Activated T-helper 17 cell treated with anti-CD3 and anti-CD28 coated beads, Interleukin-2, amount 50 U/mL, for 72 hours (primary cell): ENCODE results near the gene FOXB1. TPM values are rescaled to one million over a fixed set of nuclear protein-coding genes. Genes with fewer than 3 reads are reported as not detected.

Experiments
- ATAC-seq: fragments of 150-1000 bp; cut with Tn5 transposase; replicated peaks from 2 replicates; pipeline ENCODE4 v1.10.0; 2021; ENCODE audit warnings: mild to moderate bottlenecking, moderate library complexity
- H3K27ac Mint-ChIP-seq: one replicate; pipeline ENCODE4 v1.8.0; 2022; ENCODE audit warnings: mixed read lengths
- H3K27me3 Mint-ChIP-seq: one replicate; pipeline ENCODE4 v1.8.0; 2022; ENCODE audit warnings: mixed read lengths
- H3K36me3 Mint-ChIP-seq: one replicate; pipeline ENCODE4 v1.8.0; 2022; ENCODE audit warnings: low read depth, mild to moderate bottlenecking, mixed read lengths
- H3K4me1 Mint-ChIP-seq: one replicate; pipeline ENCODE4 v1.8.0; 2022; ENCODE audit warnings: mixed read lengths
- H3K4me3 Mint-ChIP-seq: one replicate; pipeline ENCODE4 v1.8.0; 2022; ENCODE audit warnings: mild to moderate bottlenecking, mixed read lengths
- H3K9me3 Mint-ChIP-seq: one replicate; pipeline ENCODE4 v1.8.0; 2022; ENCODE audit warnings: mixed read lengths
- total RNA-seq, 2 donors: library from RNA; stranded (reverse); gene quantifications; one replicate each; pipeline ENCODE4 v1.2.3, GENCODE V29; 2022

Gene FOXB1
- total RNA-seq, 2 donors from 2014 or later = 0.77 to 1.1 TPM

DNA sequence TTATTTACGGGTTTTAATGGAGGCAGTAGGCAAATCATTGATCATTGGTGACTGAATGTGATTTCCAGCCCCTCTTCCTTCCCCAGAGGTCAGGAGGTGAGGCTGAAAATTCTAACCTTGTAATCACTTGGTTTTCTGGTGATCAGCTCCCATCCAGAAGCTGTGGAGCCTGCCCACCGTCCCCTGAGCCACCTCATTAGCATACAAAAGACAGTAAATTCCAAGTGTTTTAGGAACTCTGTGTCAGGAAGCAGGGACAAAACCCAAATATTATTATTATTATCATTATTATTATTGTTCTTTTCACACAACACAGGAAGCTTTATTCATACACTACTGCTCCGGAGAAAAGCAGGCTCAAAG is 18.2 kb downstream of the FOXB1 start:
- ATAC-seq = no peak
- Mint-ChIP-seq H3K27ac (no peak overlapping the region), H3K27me3 (peaks cover 10% of the 10 kb centered on the region), H3K9me3 (peaks cover 13% of the 10 kb centered on the region), H3K36me3 (no peaks in the 10 kb centered on the region), H3K4me3 (no peak overlapping the region), H3K4me1 (peaks cover 14% of the 10 kb centered on the region)

DNA sequence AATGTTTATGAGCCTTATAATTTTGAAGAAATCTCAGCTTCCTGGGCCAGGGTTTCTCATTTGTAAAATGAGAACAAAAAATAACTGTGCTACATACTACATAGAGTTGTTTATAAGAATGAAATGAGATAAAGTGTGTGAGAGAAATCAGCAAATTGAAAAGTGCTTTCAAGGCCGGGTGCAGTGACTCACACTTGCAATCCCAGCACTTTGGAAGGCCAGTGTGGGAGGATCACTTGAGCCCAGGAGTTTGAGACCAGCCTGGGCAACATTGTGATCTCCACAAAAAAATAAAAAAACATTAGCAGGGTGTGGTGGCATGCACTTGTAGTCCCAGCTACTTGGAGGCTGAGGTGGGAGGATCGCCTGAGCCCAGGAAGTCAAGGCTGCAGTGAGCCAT is 22.4 kb downstream of the FOXB1 start:
- no peaks in the 10 kb centered on the region for H3K9me3 Mint-ChIP-seq
- no peak for ATAC-seq
- H3K27me3 Mint-ChIP-seq = peaks cover 7% of the 10 kb centered on the region
- H3K27ac Mint-ChIP-seq = no peak overlapping the region
- no peaks in the 10 kb centered on the region for H3K36me3 Mint-ChIP-seq
- H3K4me1 Mint-ChIP-seq = no peaks in the 10 kb centered on the region
- no peak overlapping the region for H3K4me3 Mint-ChIP-seq

DNA sequence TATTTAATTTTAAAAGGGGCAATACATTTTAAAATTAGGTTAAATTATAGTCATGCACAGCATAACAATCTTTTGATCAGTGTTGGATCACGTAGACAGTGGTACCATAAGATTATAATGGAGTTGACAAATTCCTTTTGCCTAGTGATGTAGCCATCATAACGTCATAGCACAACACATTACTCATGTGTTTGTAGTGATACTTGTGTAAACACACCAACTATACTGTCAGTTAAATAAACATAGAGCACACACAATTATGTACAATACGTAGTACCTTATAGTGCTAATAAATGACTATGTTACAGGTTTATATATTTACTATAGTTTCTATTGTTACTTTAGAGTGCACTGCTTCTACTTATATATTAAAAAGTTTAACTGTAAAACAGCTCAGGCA is 31.2 kb downstream of the FOXB1 start:
- no peaks in the 10 kb centered on the region for H3K4me1 Mint-ChIP-seq
- no peaks in the 10 kb centered on the region for H3K36me3 Mint-ChIP-seq
- peaks cover 8% of the 10 kb centered on the region for H3K27me3 Mint-ChIP-seq
- no peak overlapping the region for H3K4me3 Mint-ChIP-seq
- ATAC-seq = no peak
- H3K9me3 Mint-ChIP-seq = no peaks in the 10 kb centered on the region
- H3K27ac Mint-ChIP-seq = no peak overlapping the region

DNA sequence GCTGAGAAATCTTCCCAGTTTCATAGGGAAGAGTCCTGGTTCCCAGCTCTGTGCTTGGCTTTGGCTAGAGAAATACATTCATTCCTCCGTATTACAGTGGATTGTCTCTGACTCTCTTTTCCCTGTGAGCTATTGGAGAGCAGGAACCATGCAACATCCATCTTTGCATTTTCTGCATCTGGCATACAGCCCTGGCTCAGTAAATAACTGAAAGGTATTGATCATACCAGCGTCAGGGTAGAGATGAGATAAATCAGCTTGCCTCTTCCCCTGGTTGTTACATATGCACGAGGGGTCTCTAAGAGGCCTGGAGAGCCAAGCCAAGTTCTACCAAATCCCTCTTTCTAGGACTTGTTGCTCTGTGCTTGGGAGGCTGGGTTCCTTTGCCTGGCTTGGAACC is 35.2 kb downstream of the FOXB1 start:
- no peaks in the 10 kb centered on the region for H3K9me3 Mint-ChIP-seq
- H3K27me3 Mint-ChIP-seq = peaks cover 17% of the 10 kb centered on the region
- H3K27ac Mint-ChIP-seq = no peak overlapping the region
- no peak for ATAC-seq
- H3K4me1 Mint-ChIP-seq = peaks cover under 1% of the 10 kb centered on the region
- H3K36me3 Mint-ChIP-seq = no peaks in the 10 kb centered on the region
- no peak overlapping the region for H3K4me3 Mint-ChIP-seq

DNA sequence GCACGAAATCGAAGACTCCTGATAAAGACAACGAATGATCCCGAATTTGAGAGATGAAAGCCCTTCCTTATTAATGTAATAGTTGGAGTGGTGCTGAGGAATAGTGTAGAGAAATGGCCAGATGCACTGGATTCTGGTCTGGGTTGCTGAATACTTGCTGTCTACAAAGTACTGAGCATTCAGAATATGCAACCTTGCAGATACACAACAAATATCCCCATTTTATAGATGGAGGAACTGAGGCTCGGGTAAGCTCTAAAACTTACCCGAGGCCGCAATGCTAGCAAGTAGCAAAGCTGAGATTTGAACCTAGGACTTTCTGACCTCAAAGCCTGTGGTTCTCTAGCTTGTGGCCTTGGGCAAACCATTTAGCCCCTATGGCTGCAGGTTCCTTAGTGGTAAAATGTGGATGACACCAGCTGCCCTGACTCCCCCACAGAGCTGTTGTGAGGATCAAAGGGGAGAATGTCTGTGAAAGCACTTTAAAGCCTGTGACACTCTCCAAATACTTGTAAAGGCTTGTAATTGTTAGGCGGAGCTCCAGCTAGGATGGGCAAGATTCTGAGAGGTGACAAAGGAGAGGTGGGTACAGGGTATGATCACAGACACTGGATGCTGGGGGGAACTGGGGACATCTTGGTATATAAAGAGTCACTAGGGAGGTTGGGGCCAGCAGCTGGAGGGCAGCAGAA is 39.8 kb downstream of the FOXB1 start:
- Mint-ChIP-seq H3K27ac (peak overlapping the region; percentile 60), H3K4me1 (peaks cover 12% of the 10 kb centered on the region), H3K36me3 (no peaks in the 10 kb centered on the region), H3K4me3 (peak overlapping the region; percentile 34), H3K27me3 (peaks cover 14% of the 10 kb centered on the region), H3K9me3 (no peaks in the 10 kb centered on the region)
- ATAC-seq = no peak

DNA sequence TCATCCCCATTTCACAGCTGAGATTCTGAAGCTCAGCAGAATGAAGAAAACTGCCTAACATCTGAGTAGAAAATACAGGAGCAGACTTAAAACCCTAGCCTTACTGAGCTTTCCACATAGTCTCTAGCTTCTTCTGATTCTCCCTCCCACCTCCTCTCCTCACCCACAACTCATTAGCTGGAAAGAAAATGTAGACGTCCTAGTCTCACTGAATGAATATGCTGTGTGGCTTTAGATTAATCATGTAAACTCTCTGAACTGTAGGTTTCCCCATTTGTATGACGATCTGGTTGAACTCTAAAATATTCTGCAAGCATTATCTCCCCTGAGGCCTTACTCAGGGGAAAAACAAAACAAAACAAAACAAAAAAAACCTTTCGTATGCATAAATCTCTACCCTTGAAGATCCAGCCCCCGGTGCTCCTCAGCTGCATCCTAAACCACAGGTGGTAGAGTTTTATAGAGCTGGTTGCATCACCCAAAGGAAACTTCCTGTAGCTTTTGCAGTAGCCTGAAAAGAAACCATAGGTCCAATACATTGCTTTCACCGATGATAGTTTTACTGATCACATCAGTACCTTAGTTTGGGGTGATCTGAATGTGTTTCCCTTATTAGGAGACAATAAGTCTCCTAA is 40.6 kb downstream of the FOXB1 start:
- Mint-ChIP-seq H3K4me1 (peaks cover 12% of the 10 kb centered on the region), H3K27me3 (peaks cover 10% of the 10 kb centered on the region), H3K9me3 (peaks cover 6% of the 10 kb centered on the region), H3K4me3 (peak overlapping the region; percentile 34), H3K36me3 (no peaks in the 10 kb centered on the region), H3K27ac (peak overlapping the region; percentile 60)
- ATAC-seq = peak; percentile 97

DNA sequence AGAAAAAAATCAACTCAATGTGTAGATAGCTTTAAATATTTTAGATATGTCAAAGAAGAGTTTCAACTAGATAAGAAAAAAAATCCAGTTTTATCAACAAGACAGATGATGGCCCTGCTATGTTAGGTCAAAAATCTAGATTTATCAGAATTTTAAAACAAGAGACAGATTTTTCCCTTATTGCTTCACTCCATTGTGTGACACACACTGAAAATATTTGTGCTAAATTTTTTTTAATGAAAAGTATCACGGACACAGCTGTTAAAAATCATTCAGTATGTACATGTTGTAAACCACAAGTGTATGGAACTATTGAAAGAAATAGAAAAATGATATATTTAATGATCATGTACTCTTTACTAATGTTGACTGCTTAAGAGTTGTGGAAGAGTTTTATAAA is 43.6 kb downstream of the FOXB1 start:
- Mint-ChIP-seq H3K27me3 (peaks cover under 1% of the 10 kb centered on the region), H3K4me1 (peaks cover 12% of the 10 kb centered on the region), H3K36me3 (no peaks in the 10 kb centered on the region), H3K27ac (no peak overlapping the region), H3K9me3 (peaks cover 13% of the 10 kb centered on the region), H3K4me3 (no peak overlapping the region)
- no peak for ATAC-seq

DNA sequence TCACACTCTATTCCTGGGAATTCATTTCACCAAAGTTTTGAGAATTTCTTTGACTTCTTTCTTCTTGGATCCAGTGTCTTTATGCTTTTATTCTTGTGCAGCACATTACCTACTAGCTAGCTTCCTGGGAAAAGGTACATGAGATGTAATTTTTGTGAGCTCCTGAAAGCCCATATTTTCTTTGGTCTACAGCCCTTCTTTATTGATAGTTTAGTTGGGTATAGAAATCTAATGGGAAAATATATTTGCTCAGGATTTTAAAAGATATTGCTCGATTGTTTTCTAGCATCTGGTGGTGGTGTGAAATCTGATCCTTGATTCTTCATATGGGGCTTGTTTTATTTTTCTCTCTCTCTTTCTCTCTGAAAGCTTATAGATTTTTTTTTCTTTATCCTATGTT is 45.8 kb downstream of the FOXB1 start:
- ATAC-seq = no peak
- H3K9me3 Mint-ChIP-seq = peaks cover 13% of the 10 kb centered on the region
- H3K27ac Mint-ChIP-seq = no peak overlapping the region
- H3K4me1 Mint-ChIP-seq = peaks cover 6% of the 10 kb centered on the region
- no peaks in the 10 kb centered on the region for H3K36me3 Mint-ChIP-seq
- H3K27me3 Mint-ChIP-seq = peaks cover 16% of the 10 kb centered on the region
- no peak overlapping the region for H3K4me3 Mint-ChIP-seq

DNA sequence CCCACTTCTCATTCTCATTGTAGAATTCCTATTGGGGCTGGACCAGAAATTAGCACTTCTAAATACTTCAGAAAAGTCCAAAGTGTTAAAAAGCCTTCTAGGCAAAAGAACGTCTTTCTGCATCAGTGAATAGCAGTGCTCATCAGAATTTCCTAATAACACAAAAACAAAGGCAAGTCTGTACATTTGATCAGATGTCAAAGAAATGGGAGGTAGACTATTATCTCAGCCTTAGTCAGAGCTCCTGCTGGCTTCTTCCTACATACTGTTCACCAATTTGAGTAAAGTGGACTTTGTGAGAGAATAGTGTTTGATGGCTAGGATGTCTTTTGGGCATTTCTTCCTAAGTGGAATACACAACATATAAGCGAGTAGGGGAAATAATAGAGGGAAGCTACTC is 48.7 kb downstream of the FOXB1 start:
- no peak overlapping the region for H3K4me3 Mint-ChIP-seq
- no peak for ATAC-seq
- no peaks in the 10 kb centered on the region for H3K4me1 Mint-ChIP-seq
- peaks cover 13% of the 10 kb centered on the region for H3K9me3 Mint-ChIP-seq
- H3K36me3 Mint-ChIP-seq = no peaks in the 10 kb centered on the region
- H3K27me3 Mint-ChIP-seq = peaks cover 30% of the 10 kb centered on the region
- H3K27ac Mint-ChIP-seq = no peak overlapping the region

DNA sequence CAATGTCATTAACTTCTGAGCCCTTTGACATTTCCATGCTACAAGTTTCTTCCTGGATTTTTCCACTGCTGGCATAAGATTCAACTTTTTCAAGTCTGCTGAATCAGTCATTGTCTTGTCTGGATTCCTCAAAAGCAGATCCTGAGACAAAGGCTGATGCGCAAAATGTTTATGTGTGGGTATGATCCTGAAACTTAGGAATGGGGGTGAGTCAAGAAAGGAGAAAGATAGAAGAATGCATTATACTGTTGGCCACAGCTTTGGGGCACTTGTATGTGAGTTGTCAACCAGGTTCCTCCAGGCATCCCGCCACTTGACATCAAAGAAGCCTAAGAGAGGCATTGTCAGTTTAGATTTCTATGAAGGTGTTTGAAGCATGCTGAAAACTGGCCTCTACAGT is 50.4 kb downstream of the FOXB1 start:
- H3K27ac Mint-ChIP-seq = no peak overlapping the region
- peaks cover 39% of the 10 kb centered on the region for H3K27me3 Mint-ChIP-seq
- peaks cover 10% of the 10 kb centered on the region for H3K9me3 Mint-ChIP-seq
- H3K36me3 Mint-ChIP-seq = no peaks in the 10 kb centered on the region
- no peaks in the 10 kb centered on the region for H3K4me1 Mint-ChIP-seq
- ATAC-seq = no peak
- no peak overlapping the region for H3K4me3 Mint-ChIP-seq
